RWPE1 (cell line): ENCODE data around the gene GABRA4.

Experiments used
- CTCF ChIA-PET: fragments of 350-600 bp; sonication (Branson Sonifier 250); formaldehyde crosslinking; extraction: SDS; loops from one replicate; lab custom pipeline; 2021; lab: Yijun Ruan, JAX
- POLR2A ChIA-PET: fragments of 400-600 bp; formaldehyde crosslinking; extraction: SDS; loops from one replicate; lab custom pipeline; 2020; ENCODE audit warnings: antibody characterized with exemption; ENCODE audit not compliant: low non-redundant PET; lab: Yijun Ruan, JAX
- DNase-seq: peaks from one replicate; pipeline ENCODE4 v3.0.0; 2012; ENCODE audit warnings: low spot score
- H3K27ac ChIP-seq: fragments of 450-650 bp; 2 replicates; pipeline ENCODE4 v1.5.1; 2017
- CTCF ChIP-seq: fragments of 450-650 bp; conservative IDR thresholded peaks from 2 replicates; pipeline ENCODE4 v1.5.1; 2017; ENCODE audit warnings: low read depth, mild to moderate bottlenecking

The GABRA4 gene

GRCh38 chr4:46986922-46987638 lies 6.3 kb downstream of the GABRA4 start:
- no peak overlapping the region for H3K27ac ChIP-seq
- POLR2A ChIA-PET, result no interaction called here
- no peak for DNase-seq
- TF ChIP-seq CTCF, result no peak
- CTCF ChIA-PET, result no interaction called here

DNA sequence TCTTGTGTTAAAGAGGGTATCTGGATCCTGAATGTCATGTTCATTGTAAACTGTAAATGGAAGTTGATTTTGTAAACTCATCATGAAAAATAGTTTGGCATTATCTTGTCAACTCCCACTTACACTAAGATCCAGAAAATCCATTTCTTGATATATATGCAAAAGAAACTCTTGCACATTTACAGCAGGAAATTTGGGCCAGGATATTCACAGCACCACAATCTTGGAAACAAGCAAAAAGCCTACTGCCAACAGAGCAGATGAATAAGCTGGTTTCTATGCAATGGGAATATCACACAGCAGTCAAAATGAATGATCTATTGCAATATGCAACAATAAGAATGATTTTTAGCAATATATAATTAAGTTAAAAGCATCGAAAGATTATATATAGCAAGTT lies 8.6 kb downstream of the GABRA4 start:
- no peak for DNase-seq
- TF ChIP-seq CTCF, result no peak
- no peak overlapping the region for H3K27ac ChIP-seq
- ChIA-PET CTCF (no interaction called here), POLR2A (no interaction called here)

- H3K27ac ChIP-seq, result no peak overlapping the region
- no peak for DNase-seq
- no peak for TF ChIP-seq CTCF
- ChIA-PET CTCF (interaction anchor here (0.6 kb wide), 1 partner anchor 394 kb away, joined by 3 read pairs; no protein-coding TSS in a partner anchor), POLR2A (no interaction called here)
Observed at GRCh38 chr4:46980851-46981250, 12.5 kb downstream of the GABRA4 start.

DNA sequence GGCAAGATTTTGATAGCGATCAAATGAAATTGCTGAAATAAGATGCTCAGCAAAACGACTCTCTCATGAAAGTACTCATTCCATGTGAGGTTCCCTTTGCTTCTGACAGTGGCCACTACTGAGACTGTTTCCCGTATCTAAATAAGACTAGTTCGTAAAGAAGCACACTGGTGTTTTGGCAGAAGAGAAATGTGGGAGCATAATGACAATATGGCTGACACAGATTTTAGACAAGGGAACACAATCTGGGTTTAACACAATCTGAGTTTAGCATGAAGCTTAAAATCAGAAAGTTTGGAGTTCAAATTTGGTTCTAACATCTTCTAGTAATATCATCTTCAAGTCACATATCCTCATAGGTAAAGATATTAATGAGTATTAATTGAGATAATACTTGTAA lies 13.7 kb downstream of the GABRA4 start:
- ChIA-PET POLR2A (no interaction called here), CTCF (no interaction called here)
- no peak for TF ChIP-seq CTCF
- no peak for DNase-seq
- H3K27ac ChIP-seq, result no peak overlapping the region

- no peak for TF ChIP-seq CTCF
- ChIA-PET CTCF (interaction anchor here (0.5 to 0.6 kb wide), 2 partner anchors 158 to 690 kb away, joined by 3 to 5 read pairs; no protein-coding TSS in a partner anchor), POLR2A (no interaction called here)
- no peak overlapping the region for H3K27ac ChIP-seq
- no peak for DNase-seq
Observed at GRCh38 chr4:46979283-46979682, 14.1 kb downstream of the GABRA4 start.

- no peak for TF ChIP-seq CTCF
- H3K27ac ChIP-seq, result no peak overlapping the region
- POLR2A ChIA-PET, result no interaction called here
- no peak for DNase-seq
- CTCF ChIA-PET, result no interaction called here
Observed at GRCh38 chr4:46977245-46977644, 16.1 kb downstream of the GABRA4 start.
